ENCODE results near the gene LRRC55.

GRCh38 chr11:57192316-57192715 is 10.6 kb downstream of the LRRC55 start:
- TF ChIP-seq CTCF (conservative IDR thresholded peaks at IDR 0.05; ENCODE audit: low read depth in 2 of 2) (no peak), REST (IDR thresholded peaks at IDR 0.05; ENCODE audit: unreplicated experiment) (no peak), EZH2 (IDR thresholded peaks at IDR 0.05; ENCODE audit: low read depth, unreplicated experiment) (no peak), JUNB (IDR thresholded peaks at IDR 0.05; ENCODE audit: unreplicated experiment) (no peak)
